ENCODE data around the gene MARCHF11.
A peak's percentile ranks its signal among the peaks of the same experiment; 100 is the strongest.

DNA sequence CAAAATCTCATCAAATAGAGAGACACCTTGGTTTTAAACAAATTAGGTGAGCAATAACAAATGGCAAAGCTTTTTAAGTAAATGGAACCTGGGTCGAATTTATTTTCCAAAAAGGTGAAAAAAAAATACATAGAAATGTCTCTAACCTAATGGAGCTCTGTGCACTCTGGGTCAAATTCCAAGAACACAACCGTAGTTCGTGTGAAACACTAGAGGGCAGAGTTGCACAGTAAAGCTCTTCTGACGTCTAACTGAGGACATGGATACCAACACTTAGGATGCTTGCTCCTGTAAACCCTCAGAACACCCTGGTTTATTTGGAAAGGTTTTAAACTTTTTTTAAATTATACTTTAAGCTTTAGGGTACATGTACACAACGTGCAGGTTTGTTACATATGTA is 18.9 kb downstream of the MARCHF11 start:
- TF ChIP-seq, protein P1, sequence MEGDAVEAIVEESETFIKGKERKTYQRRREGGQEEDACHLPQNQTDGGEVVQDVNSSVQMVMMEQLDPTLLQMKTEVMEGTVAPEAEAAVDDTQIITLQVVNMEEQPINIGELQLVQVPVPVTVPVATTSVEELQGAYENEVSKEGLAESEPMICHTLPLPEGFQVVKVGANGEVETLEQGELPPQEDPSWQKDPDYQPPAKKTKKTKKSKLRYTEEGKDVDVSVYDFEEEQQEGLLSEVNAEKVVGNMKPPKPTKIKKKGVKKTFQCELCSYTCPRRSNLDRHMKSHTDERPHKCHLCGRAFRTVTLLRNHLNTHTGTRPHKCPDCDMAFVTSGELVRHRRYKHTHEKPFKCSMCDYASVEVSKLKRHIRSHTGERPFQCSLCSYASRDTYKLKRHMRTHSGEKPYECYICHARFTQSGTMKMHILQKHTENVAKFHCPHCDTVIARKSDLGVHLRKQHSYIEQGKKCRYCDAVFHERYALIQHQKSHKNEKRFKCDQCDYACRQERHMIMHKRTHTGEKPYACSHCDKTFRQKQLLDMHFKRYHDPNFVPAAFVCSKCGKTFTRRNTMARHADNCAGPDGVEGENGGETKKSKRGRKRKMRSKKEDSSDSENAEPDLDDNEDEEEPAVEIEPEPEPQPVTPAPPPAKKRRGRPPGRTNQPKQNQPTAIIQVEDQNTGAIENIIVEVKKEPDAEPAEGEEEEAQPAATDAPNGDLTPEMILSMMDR (IDR thresholded peaks at IDR 0.05; ENCODE audit: poor library complexity) = peak; percentile 82
- no peak for TF ChIP-seq EZH2 (IDR thresholded peaks at IDR 0.05; ENCODE audit: borderline replicate concordance)
